Pons (tissue), 1 donor: ENCODE data around the gene TFEB.

Experiments
- DNase-seq: peaks from one replicate; pipeline ENCODE4 v3.0.0-alpha.2; 2016; ENCODE audit warnings: low spot score

The TFEB gene

GRCh38 chr6:41722969-41723529 lies 12.4 kb downstream of the TFEB start:
- peak; percentile 6 for DNase-seq

GRCh38 chr6:41721414-41721813 lies 14.0 kb downstream of the TFEB start:
- no peak for DNase-seq

GRCh38 chr6:41720783-41721182 lies 14.6 kb downstream of the TFEB start:
- no peak for DNase-seq

- DNase-seq: peak; percentile 25
Observed at GRCh38 chr6:41720262-41720620, 15.2 kb downstream of the TFEB start.

GRCh38 chr6:41719436-41720261 lies 15.8 kb downstream of the TFEB start:
- DNase-seq: peak; percentile 49

GRCh38 chr6:41718828-41719227 lies 16.6 kb downstream of the TFEB start:
- peak; percentile 11 for DNase-seq

- DNase-seq: no peak
Observed at GRCh38 chr6:41717392-41717736, 18.0 kb downstream of the TFEB start.

GRCh38 chr6:41716516-41717391 lies 18.7 kb downstream of the TFEB start:
- no peak for DNase-seq

GRCh38 chr6:41715795-41716515 lies 19.5 kb downstream of the TFEB start:
- no peak for DNase-seq

- DNase-seq: no peak
Observed at GRCh38 chr6:41714556-41715273, 20.7 kb downstream of the TFEB start.

- peak; percentile 53 for DNase-seq
Observed at GRCh38 chr6:41713650-41714291, 21.6 kb downstream of the TFEB start.

- peak; percentile 84 for DNase-seq
Observed at GRCh38 chr6:41713159-41713649, 22.2 kb downstream of the TFEB start.

GRCh38 chr6:41712651-41713103 lies 22.7 kb downstream of the TFEB start:
- peak; percentile 97 for DNase-seq

GRCh38 chr6:41711323-41712038 lies 23.9 kb downstream of the TFEB start:
- DNase-seq: no peak

GRCh38 chr6:41709375-41709774 lies 26.0 kb downstream of the TFEB start:
- DNase-seq: no peak

- DNase-seq: no peak
Observed at GRCh38 chr6:41708856-41709255, 26.6 kb downstream of the TFEB start.

GRCh38 chr6:41707565-41708200 lies 27.7 kb downstream of the TFEB start:
- DNase-seq: peak; percentile 79

- peak; percentile 87 for DNase-seq
Observed at GRCh38 chr6:41706876-41707564, 28.4 kb downstream of the TFEB start.
